ENCODE results near the gene CSNK1E. TPM values are rescaled to one million over a fixed set of nuclear protein-coding genes. Genes with fewer than 3 reads are reported as not detected.

Gene CSNK1E
- total and polyA plus RNA-seq, 9 of the 15 experiments (the other 6 are each of a cell fraction or from before 2014, with no cell fraction given) = 2.7 to 70.0 (median 41.3) TPM

- peak; percentile 16 to 74; a peak in 2 of 4 replicates for TF ChIP-seq UBTF (IDR thresholded peaks at IDR 0.05; ENCODE audit: borderline replicate concordance in 1 of 2, low read depth in 2 of 2, low read length in 2 of 2)
- TF ChIP-seq SAFB (IDR thresholded peaks at IDR 0.05; ENCODE audit: borderline replicate concordance, low read depth, low read length) = no peak
- TF ChIP-seq ZNF512 (tag; IDR thresholded peaks at IDR 0.05) = no peak
- TF ChIP-seq ZC3H4 (CRISPR knock-in tag; IDR thresholded peaks at IDR 0.05; ENCODE audit: borderline replicate concordance) = 0 out of 2 replicates have a peak, but pooled peaks have one; percentile 68
- TF ChIP-seq TOE1 (IDR thresholded peaks at IDR 0.05; ENCODE audit: borderline replicate concordance) = no peak
- TF ChIP-seq TOE1 (CRISPR knock-in tag; IDR thresholded peaks at IDR 0.05; ENCODE audit: borderline replicate concordance, low read depth) = no peak
- TF ChIP-seq NUFIP1 (IDR thresholded peaks at IDR 0.05; ENCODE audit: partially characterized antibody) = no peak
- TF ChIP-seq ETV6 (IDR thresholded peaks at IDR 0.05; ENCODE audit: borderline replicate concordance in 1 of 2, low read depth in 2 of 2, low read length in 1 of 2) = no peak
- TF ChIP-seq ETV6 (CRISPR knock-in tag; IDR thresholded peaks at IDR 0.05; ENCODE audit: borderline replicate concordance) = no peak
- no peak for TF ChIP-seq MLLT1 (IDR thresholded peaks at IDR 0.05)
- TF ChIP-seq ZNF695 (CRISPR knock-in tag; IDR thresholded peaks at IDR 0.05) = no peak
- no peak for TF ChIP-seq ZZZ3 (IDR thresholded peaks at IDR 0.05)
- peak; percentile 40; the same call in 1 of the 2 replicates for TF ChIP-seq MTA1 (IDR thresholded peaks at IDR 0.05; ENCODE audit: borderline replicate concordance)
- no peak for TF ChIP-seq TSHZ1 (CRISPR knock-in tag; IDR thresholded peaks at IDR 0.05)
- no peak for TF ChIP-seq NFXL1 (CRISPR knock-in tag; IDR thresholded peaks at IDR 0.05)
- TF ChIP-seq E2F3 (CRISPR knock-in tag; IDR thresholded peaks at IDR 0.05) = no peak
- TF ChIP-seq NR2C1 (IDR thresholded peaks at IDR 0.05) = no peak
- 0 out of 2 replicates have a peak, but pooled peaks have one; percentile 7 for TF ChIP-seq NR2C1 (tag; IDR thresholded peaks at IDR 0.05)
- no peak for TF ChIP-seq FOXA1 (IDR thresholded peaks at IDR 0.05; ENCODE audit: borderline replicate concordance)
- TF ChIP-seq POLR2G (IDR thresholded peaks at IDR 0.05; ENCODE audit: low read depth, low read length) = peak; percentile 60
Measured at GRCh38 chr22:38317995-38318715, 922 bp upstream of the CSNK1E start (continued).
